Activated B cell treated with CpG ODN at 0.5 μM for 24 hours (primary cell): ENCODE data around the gene PCDHGA10. TPM values are rescaled to one million over a fixed set of nuclear protein-coding genes. Genes with fewer than 3 reads are reported as not detected.
"Not testable (repeated sequence)": the region's sequence is repeated elsewhere in the genome, so short reads cannot be mapped to it uniquely, and the experiment has no call there.

ENCODE experiments used
- ATAC-seq: fragments of 200-7000 bp; cut with Tn5 transposase; one replicate; pipeline ENCODE4 v1.10.0; 2021; ENCODE audit warnings: low read depth, mild to moderate bottlenecking, moderate library complexity
- CTCF ChIA-PET: fragments of 350-600 bp; sonication (Branson Sonifier 250); formaldehyde crosslinking; loops from one replicate; lab custom pipeline; 2021; ENCODE audit warnings: antibody characterized with exemption; lab: Charles Lee
- POLR2A ChIA-PET: fragments of 350-600 bp; sonication (Branson Sonifier 250); formaldehyde crosslinking; loops from one replicate; lab custom pipeline; 2021; ENCODE audit warnings: antibody characterized with exemption; lab: Charles Lee
- DNase-seq: peaks from one replicate; pipeline ENCODE4 v3.0.0; 2022
- H3K27ac Mint-ChIP-seq: one replicate; pipeline ENCODE4 v1.8.0; 2020; ENCODE audit warnings: mixed read lengths
- H3K27me3 Mint-ChIP-seq: one replicate; pipeline ENCODE4 v1.8.0; 2021; ENCODE audit warnings: mixed read lengths
- H3K36me3 Mint-ChIP-seq: one replicate; pipeline ENCODE4 v1.8.0; 2021; ENCODE audit warnings: low read depth, mixed read lengths
- H3K4me1 Mint-ChIP-seq: one replicate; pipeline ENCODE4 v1.8.0; 2021; ENCODE audit warnings: mixed read lengths
- H3K4me3 Mint-ChIP-seq: one replicate; pipeline ENCODE4 v1.8.0; 2020; ENCODE audit warnings: mild to moderate bottlenecking, mixed read lengths
- H3K9me3 Mint-ChIP-seq: one replicate; pipeline ENCODE4 v1.8.0; 2020; ENCODE audit warnings: mixed read lengths
- CTCF ChIP-seq: fragments of 200-600 bp; IDR thresholded peaks from one replicate; pipeline ENCODE4 v1.8.0; 2022; ENCODE audit warnings: antibody characterized with exemption, mild to moderate bottlenecking
- intact Hi-C: fragments of 100-400 bp; cut with micrococcal nuclease; formaldehyde crosslinking; loops from one replicate; pipeline ENCODE4 v1.15.1; 2024
- total RNA-seq: library from RNA; stranded (reverse); gene quantifications from 2 replicates; pipeline ENCODE4 v1.2.3, GENCODE V29; 2022

PCDHGA10 gene
- total RNA-seq, 1 donor from 2014 or later = 1.3 TPM

DNA sequence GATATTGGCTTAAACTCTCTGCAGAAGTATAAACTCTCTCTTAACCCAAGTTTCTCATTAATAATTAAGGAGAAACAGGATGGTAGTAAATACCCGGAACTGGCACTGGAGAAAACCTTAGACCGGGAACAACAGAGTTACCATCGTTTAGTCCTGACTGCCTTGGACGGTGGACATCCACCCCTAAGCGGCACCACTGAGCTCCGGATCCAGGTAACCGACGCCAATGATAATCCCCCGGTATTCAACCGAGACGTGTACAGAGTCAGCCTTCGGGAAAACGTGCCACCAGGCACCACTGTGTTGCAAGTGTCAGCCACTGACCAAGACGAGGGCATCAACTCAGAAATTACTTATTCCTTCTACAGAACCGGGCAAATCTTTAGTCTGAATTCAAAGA lies 14.2 kb upstream of the PCDHGA10 start:
- TF ChIP-seq CTCF = no peak
- Mint-ChIP-seq H3K27me3 (peaks cover 53% of the 10 kb centered on the region), H3K36me3 (no peaks in the 10 kb centered on the region), H3K4me3 (no peak overlapping the region), H3K4me1 (peaks cover 6% of the 10 kb centered on the region), H3K9me3 (peaks cover 15% of the 10 kb centered on the region), H3K27ac (no peak overlapping the region)
- ATAC-seq (no peak), DNase-seq (no peak)
- CTCF ChIA-PET = interaction anchor here (1.5 to 1.8 kb wide), 2 partner anchors 24 to 126 kb away, joined by 3 to 6 read pairs; no protein-coding TSS in a partner anchor
- intact Hi-C loops = no loop called here
- POLR2A ChIA-PET = no interaction called here

DNA sequence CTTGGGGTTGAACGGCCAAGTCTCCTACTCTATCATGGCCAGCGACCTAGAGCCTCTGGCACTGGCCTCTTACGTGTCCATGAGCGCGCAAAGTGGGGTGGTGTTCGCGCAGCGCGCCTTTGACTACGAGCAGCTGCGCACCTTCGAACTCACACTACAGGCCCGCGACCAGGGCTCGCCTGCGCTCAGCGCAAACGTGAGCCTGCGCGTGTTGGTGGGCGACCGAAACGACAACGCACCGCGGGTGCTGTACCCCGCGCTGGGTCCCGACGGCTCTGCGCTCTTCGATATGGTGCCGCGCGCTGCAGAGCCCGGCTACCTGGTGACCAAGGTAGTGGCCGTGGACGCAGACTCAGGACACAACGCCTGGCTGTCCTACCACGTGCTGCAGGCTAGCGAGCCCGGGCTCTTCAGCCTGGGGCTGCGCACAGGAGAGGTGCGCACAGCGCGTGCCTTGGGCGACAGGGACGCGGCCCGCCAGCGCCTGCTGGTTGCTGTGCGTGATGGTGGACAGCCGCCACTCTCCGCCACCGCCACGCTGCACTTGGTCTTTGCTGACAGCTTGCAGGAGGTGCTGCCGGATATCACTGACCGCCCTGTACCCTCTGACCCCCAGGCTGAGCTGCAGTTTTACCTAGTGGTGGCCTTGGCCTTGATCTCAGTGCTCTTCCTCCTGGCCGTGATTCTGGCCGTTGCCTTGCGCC lies 13.1 kb upstream of the PCDHGA10 start:
- no peak overlapping the region for H3K4me3 Mint-ChIP-seq
- H3K9me3 Mint-ChIP-seq = peaks cover 17% of the 10 kb centered on the region
- CTCF ChIA-PET = no interaction called here

GRCh38 chr5:141402553-141403243 lies 10.1 kb upstream of the PCDHGA10 start, which contains the start of gene PCDHGA9:
PCDHGA9 (plus strand) TSS chr5:141402778; CDS start chr5:141402953, 175 bp downstream.
- TF ChIP-seq CTCF = no peak

More for the DNA sequence above, 13.1 kb upstream of the PCDHGA10 start:
- TF ChIP-seq CTCF = no peak
- H3K36me3 Mint-ChIP-seq = no peaks in the 10 kb centered on the region
- H3K27ac Mint-ChIP-seq = no peak overlapping the region
- intact Hi-C loops = no loop called here
- peaks cover 6% of the 10 kb centered on the region for H3K4me1 Mint-ChIP-seq
- no peak for ATAC-seq
- H3K27me3 Mint-ChIP-seq = peaks cover 55% of the 10 kb centered on the region
- no peak for DNase-seq
- POLR2A ChIA-PET = interaction anchor here (0.6 kb wide), 1 partner anchor 351 kb away, joined by 3 read pairs; no protein-coding TSS in a partner anchor

GRCh38 chr5:141403387-141403786 lies 9.4 kb upstream of the PCDHGA10 start:
- H3K4me1 Mint-ChIP-seq = peaks cover 6% of the 10 kb centered on the region
- H3K9me3 Mint-ChIP-seq = peaks cover 21% of the 10 kb centered on the region
- ChIA-PET POLR2A (no interaction called here), CTCF (no interaction called here)
- no peak overlapping the region for H3K4me3 Mint-ChIP-seq
- H3K27ac Mint-ChIP-seq = no peak overlapping the region
- TF ChIP-seq CTCF = no peak
- intact Hi-C loops = no loop called here
- ATAC-seq (no peak), DNase-seq (no peak)
- no peaks in the 10 kb centered on the region for H3K36me3 Mint-ChIP-seq
- H3K27me3 Mint-ChIP-seq = peaks cover 53% of the 10 kb centered on the region

More at GRCh38 chr5:141402553-141403243, 10.1 kb upstream of the PCDHGA10 start, which contains the start of gene PCDHGA9:
- ChIA-PET CTCF (no interaction called here), POLR2A (no interaction called here)
- Mint-ChIP-seq H3K4me1 (peaks cover 6% of the 10 kb centered on the region), H3K4me3 (peak within 1 kb of the TSS; percentile 70), H3K9me3 (peaks cover 21% of the 10 kb centered on the region), H3K27ac (no peak within 1 kb of the TSS), H3K27me3 (peaks cover 51% of the 10 kb centered on the region), H3K36me3 (no peaks in the 10 kb centered on the region)
- DNase-seq = no peak
- no peak for ATAC-seq
- intact Hi-C loops = no loop called here

DNA sequence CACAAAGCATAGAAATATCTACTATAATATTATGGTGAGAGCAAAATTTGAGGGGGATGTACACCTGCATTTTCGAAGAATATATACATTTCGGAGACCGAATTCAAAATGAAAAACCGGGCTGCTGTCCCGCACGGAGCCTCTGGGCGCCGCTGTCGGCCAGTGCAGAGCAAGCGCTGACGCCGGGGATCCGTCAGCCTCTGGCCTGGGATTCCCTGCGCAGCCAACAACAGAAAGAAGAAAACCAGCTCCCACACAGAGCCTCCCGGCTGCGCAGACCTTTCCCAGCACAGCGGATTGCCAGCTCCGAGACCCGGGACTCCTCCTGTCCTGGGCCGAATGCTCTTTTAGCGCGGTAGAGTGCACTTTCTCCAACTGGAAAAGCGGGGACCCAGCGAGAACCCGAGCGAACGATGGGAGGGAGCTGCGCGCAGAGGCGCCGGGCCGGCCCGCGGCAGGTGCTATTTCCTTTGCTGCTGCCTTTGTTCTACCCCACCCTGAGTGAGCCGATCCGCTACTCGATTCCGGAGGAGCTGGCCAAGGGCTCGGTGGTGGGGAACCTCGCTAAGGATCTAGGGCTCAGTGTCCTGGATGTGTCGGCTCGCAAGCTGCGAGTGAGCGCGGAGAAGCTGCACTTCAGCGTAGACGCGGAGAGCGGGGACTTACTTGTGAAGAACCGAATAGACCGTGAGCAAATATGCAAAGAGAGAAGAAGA lies 4.8 kb upstream of the PCDHGA10 start, which contains the start of gene PCDHGB6:
Gene PCDHGB6 (plus strand): TSS at position 232 of the 716 bp plus-strand sequence. CDS start 182 bp downstream, at position 414.
- Mint-ChIP-seq H3K4me3 (peak within 1 kb of the TSS; percentile 62), H3K27ac (peak within 1 kb of the TSS; percentile 1), H3K9me3 (peaks cover 20% of the 10 kb centered on the region), H3K27me3 (peaks cover 52% of the 10 kb centered on the region)
- DNase-seq, H3K36me3 Mint-ChIP-seq, POLR2A ChIA-PET, H3K4me1 Mint-ChIP-seq, intact Hi-C loops: not testable (repeated sequence)
- CTCF ChIA-PET = interaction anchor here (0.7 to 2.3 kb wide), 5 partner anchors 10 to 160 kb away, joined by 3 to 9 read pairs (median 3); partner anchors contain the start of genes PCDHGB5 and PCDHGC3
- peak; percentile 78 for ATAC-seq
